Glutamatergic neuron (in vitro differentiated cells): ENCODE measurements around the gene TANGO6. TPM values are rescaled to one million over a fixed set of nuclear protein-coding genes. Genes with fewer than 3 reads are reported as not detected.

Experiments used
- DNase-seq: peaks from one replicate; pipeline ENCODE4 v3.0.0; 2022
- H3K27ac Mint-ChIP-seq: one replicate; pipeline ENCODE4 v1.8.0; 2020; ENCODE audit warnings: mild to moderate bottlenecking, mixed read lengths, inconsistent platforms; ENCODE audit not compliant: unreplicated experiment
- H3K27me3 Mint-ChIP-seq: one replicate; pipeline ENCODE4 v1.8.0; 2020; ENCODE audit warnings: mild to moderate bottlenecking, moderate library complexity, mixed read lengths, inconsistent platforms; ENCODE audit not compliant: unreplicated experiment
- H3K36me3 Mint-ChIP-seq: one replicate; pipeline ENCODE4 v1.8.0; 2020; ENCODE audit warnings: mild to moderate bottlenecking, mixed read lengths, inconsistent platforms; ENCODE audit not compliant: unreplicated experiment
- H3K4me1 Mint-ChIP-seq: one replicate; pipeline ENCODE4 v1.8.0; 2020; ENCODE audit warnings: mild to moderate bottlenecking, low read depth, mixed read lengths, inconsistent platforms; ENCODE audit not compliant: unreplicated experiment
- H3K4me3 Mint-ChIP-seq: one replicate; pipeline ENCODE4 v1.8.0; 2020; ENCODE audit warnings: mild to moderate bottlenecking, mixed read lengths, inconsistent platforms; ENCODE audit not compliant: unreplicated experiment
- H3K9me3 Mint-ChIP-seq: one replicate; pipeline ENCODE4 v1.8.0; 2020; ENCODE audit warnings: mild to moderate bottlenecking, moderate library complexity, mixed read lengths, inconsistent platforms; ENCODE audit not compliant: unreplicated experiment
- total RNA-seq: library from RNA; stranded (reverse); fragmentation: NEBNext Ultra II Directional; extraction: Animal tissue kit (Norgen Biotek cat#: 25700); gene quantifications from one replicate; pipeline ENCODE4 v1.2.1, GENCODE V29; 2021; ENCODE audit not compliant: unreplicated experiment
- TF ChIP-seq, protein P1 (sequence below): fragments of 200-600 bp; sonication (generic); IDR thresholded peaks from one replicate; pipeline ENCODE4 v1.5.0; 2021; ENCODE audit not compliant: partially characterized antibody, unreplicated experiment

The TANGO6 gene
- total RNA-seq, 1 donor from 2014 or later = 16.1 TPM

- Mint-ChIP-seq H3K27me3 (no peaks in the 10 kb centered on the region), H3K4me3 (no peak overlapping the region), H3K9me3 (no peaks in the 10 kb centered on the region), H3K4me1 (no peaks in the 10 kb centered on the region), H3K27ac (no peak overlapping the region), H3K36me3 (no peaks in the 10 kb centered on the region)
- DNase-seq = no peak
- TF ChIP-seq, protein P1, sequence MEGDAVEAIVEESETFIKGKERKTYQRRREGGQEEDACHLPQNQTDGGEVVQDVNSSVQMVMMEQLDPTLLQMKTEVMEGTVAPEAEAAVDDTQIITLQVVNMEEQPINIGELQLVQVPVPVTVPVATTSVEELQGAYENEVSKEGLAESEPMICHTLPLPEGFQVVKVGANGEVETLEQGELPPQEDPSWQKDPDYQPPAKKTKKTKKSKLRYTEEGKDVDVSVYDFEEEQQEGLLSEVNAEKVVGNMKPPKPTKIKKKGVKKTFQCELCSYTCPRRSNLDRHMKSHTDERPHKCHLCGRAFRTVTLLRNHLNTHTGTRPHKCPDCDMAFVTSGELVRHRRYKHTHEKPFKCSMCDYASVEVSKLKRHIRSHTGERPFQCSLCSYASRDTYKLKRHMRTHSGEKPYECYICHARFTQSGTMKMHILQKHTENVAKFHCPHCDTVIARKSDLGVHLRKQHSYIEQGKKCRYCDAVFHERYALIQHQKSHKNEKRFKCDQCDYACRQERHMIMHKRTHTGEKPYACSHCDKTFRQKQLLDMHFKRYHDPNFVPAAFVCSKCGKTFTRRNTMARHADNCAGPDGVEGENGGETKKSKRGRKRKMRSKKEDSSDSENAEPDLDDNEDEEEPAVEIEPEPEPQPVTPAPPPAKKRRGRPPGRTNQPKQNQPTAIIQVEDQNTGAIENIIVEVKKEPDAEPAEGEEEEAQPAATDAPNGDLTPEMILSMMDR = no peak
Measured at GRCh38 chr16:68940816-68941215, 97.5 kb downstream of the TANGO6 start.

- Mint-ChIP-seq H3K36me3 (no peaks in the 10 kb centered on the region), H3K27me3 (no peaks in the 10 kb centered on the region), H3K9me3 (peaks cover 2% of the 10 kb centered on the region), H3K4me1 (no peaks in the 10 kb centered on the region), H3K27ac (no peak overlapping the region), H3K4me3 (no peak overlapping the region)
- DNase-seq = no peak
- TF ChIP-seq, protein P1 = no peak
Measured at GRCh38 chr16:68943961-68944360, 100.6 kb downstream of the TANGO6 start.

GRCh38 chr16:68948230-68948910, 105.0 kb downstream of the TANGO6 start:
- TF ChIP-seq, protein P1 = no peak
- H3K27ac Mint-ChIP-seq = no peak overlapping the region
- H3K27me3 Mint-ChIP-seq = peaks cover 2% of the 10 kb centered on the region
- no peak for DNase-seq
- H3K9me3 Mint-ChIP-seq = peaks cover 2% of the 10 kb centered on the region
- H3K4me1 Mint-ChIP-seq = no peaks in the 10 kb centered on the region
- H3K4me3 Mint-ChIP-seq = no peak overlapping the region
- no peaks in the 10 kb centered on the region for H3K36me3 Mint-ChIP-seq

DNA sequence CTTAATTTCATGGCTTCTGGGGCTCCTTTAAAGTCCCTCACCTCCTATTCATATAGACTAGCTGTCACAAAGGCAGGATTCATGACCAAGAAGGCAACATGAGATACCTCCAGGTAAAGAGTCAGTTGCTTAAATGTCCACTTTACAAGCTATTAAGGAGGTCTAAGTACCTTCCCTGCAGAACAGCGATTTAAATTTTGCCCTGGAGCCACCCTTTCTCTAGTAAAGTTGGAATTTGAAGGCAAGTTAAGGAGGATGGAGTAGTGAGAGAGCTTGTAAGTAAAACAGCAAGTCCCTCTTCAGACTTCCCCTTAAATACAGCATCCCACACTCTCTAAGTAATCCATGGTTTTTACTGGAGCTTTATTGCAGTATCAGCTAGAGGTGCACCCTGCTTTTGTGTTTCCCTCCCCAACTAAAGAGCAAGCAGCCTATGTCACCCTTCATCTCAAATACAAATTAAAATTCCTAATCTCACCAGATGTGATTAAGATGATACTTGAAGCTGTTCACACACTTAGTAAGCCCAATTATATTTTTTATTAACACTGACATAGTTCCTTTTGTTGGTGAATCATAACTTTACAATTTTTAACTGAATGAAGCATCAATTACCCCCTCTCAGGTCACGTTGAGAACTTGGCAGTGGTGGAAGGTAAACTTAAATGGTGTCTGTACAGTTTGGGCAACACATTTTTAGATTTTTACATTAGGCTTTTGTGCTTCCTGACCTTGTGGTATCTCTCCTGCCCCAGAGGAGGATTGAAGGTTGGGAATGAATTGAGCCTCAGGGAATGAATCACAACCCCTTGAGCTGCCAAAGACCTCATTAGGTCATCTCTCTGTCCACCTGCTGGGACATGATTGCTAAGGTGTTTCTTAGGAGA, 108.9 kb downstream of the TANGO6 start:
- Mint-ChIP-seq H3K4me1 (peaks cover 10% of the 10 kb centered on the region), H3K36me3 (no peaks in the 10 kb centered on the region)
- DNase-seq = no peak

More for the DNA sequence above, 108.9 kb downstream of the TANGO6 start:
- peaks cover 1% of the 10 kb centered on the region for H3K9me3 Mint-ChIP-seq
- H3K27me3 Mint-ChIP-seq = peaks cover 2% of the 10 kb centered on the region
- H3K27ac Mint-ChIP-seq = no peak overlapping the region
- H3K4me3 Mint-ChIP-seq = no peak overlapping the region
- TF ChIP-seq, protein P1 = no peak
